KOPT-K1 (cell line): Measurements from ENCODE around the gene RTN4IP1.

Experiments used
- H3K27ac ChIP-seq: fragments of 200-600 bp; sonication (generic); 2 replicates; pipeline ENCODE4 v1.5.1; 2016; ENCODE audit warnings: antibody characterized with exemption, mild to moderate bottlenecking, low read depth, low read length; ENCODE audit not compliant: poor library complexity, severe bottlenecking
- H3K36me3 ChIP-seq: fragments of 200-600 bp; sonication (generic); 2 replicates; pipeline ENCODE4 v1.5.1; 2017; ENCODE audit warnings: antibody characterized with exemption, mild to moderate bottlenecking, low read length, moderate library complexity; ENCODE audit not compliant: insufficient read depth
- H3K9me3 ChIP-seq: fragments of 200-600 bp; sonication (generic); 2 replicates; pipeline ENCODE4 v1.5.1; 2017; ENCODE audit warnings: antibody characterized with exemption, low read length, mild to moderate bottlenecking; ENCODE audit not compliant: insufficient read depth, poor library complexity, severe bottlenecking

Gene RTN4IP1

GRCh38 chr6:106629103-106629858 lies at the start of gene RTN4IP1, which contains the start of gene QRSL1:
Gene RTN4IP1, minus strand, starts transcription at chr6:106629498. Its CDS starts 477 bp downstream, at chr6:106629021.
Gene QRSL1, plus strand, starts transcription at chr6:106629578. Its CDS starts 104 bp downstream, at chr6:106629682.
- Histone ChIP-seq H3K27ac (peak within 1 kb of the TSS; percentile 75), H3K36me3 (no peaks in the 10 kb centered on the region), H3K9me3 (no peaks in the 10 kb centered on the region)

- Histone ChIP-seq H3K36me3 (no peaks in the 10 kb centered on the region), H3K9me3 (no peaks in the 10 kb centered on the region), H3K27ac (no peak overlapping the region)
These were observed 48.0 kb upstream of the RTN4IP1 start for GRCh38 chr6:106677282-106677681.

GRCh38 chr6:106674541-106675229 lies 45.4 kb upstream of the RTN4IP1 start:
- H3K27ac ChIP-seq: no peak overlapping the region

GRCh38 chr6:106671651-106672050 lies 42.4 kb upstream of the RTN4IP1 start:
- Histone ChIP-seq H3K36me3 (peaks cover 6% of the 10 kb centered on the region; the same call in 1 of the 2 replicates), H3K9me3 (no peaks in the 10 kb centered on the region), H3K27ac (no peak overlapping the region)

More at GRCh38 chr6:106674541-106675229, 45.4 kb upstream of the RTN4IP1 start:
- Histone ChIP-seq H3K36me3 (no peaks in the 10 kb centered on the region), H3K9me3 (no peaks in the 10 kb centered on the region)

DNA sequence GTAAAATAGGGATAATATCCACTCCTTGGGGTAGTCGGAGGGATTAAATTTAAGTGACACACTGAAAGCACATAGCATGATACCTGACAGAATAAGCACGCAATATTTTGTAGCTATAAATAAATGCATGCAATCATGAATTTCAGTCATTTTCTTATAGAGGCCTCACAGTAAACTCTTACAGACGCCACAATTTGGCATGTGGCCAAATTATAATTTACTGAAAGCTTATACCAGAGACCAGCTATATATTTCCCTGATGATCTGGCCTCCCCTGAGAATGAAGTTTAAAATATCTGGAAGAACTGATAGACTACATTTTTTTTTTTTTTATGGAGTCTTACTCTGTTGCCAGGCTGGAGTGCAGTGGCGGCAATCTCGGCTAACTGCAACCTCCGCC lies 40.9 kb upstream of the RTN4IP1 start:
- Histone ChIP-seq H3K9me3 (no peaks in the 10 kb centered on the region), H3K27ac (no peak overlapping the region), H3K36me3 (peaks cover 19% of the 10 kb centered on the region)

- H3K27ac ChIP-seq: no peak overlapping the region
- peaks cover 51% of the 10 kb centered on the region for H3K36me3 ChIP-seq
- no peaks in the 10 kb centered on the region for H3K9me3 ChIP-seq
These were observed 37.7 kb upstream of the RTN4IP1 start for GRCh38 chr6:106667022-106667402.

DNA sequence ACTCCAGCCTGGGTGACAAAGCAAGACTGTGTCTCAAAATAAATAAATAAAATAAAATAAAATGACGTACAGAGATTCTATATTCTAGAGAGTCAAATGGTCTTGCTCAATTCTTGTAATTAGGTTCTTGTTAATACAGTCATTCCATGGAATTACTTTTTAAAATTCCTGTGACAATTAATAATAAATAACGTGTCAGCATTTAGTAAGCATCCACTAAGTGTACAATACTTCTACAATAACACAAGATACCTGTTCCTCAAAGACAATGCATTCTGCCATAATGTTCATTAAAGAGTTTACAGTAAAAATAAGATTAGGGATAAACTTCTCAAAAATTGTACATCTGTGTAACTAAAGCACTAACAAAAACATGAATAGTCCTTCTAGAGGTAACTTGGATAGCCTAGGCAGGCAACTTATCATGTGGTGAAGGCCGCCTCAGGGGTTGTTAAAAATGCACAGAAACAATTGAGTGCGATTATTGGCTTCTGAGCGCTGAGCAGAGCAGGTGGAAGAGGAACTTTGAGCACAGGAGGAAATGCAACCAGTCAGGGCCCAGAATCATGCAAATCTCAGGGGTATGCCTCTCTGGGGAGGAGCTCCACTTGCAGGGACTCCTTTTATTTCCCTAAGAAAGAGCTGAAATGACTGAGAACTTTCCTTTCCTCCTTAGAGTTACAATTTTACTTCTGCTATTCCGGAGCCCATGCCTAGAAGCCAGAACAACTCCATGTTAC lies 37.2 kb upstream of the RTN4IP1 start:
- peaks cover 57% of the 10 kb centered on the region for H3K36me3 ChIP-seq
- H3K27ac ChIP-seq: no peak overlapping the region
- no peaks in the 10 kb centered on the region for H3K9me3 ChIP-seq

GRCh38 chr6:106662458-106662857 lies 33.2 kb upstream of the RTN4IP1 start:
- H3K9me3 ChIP-seq: peaks cover 10% of the 10 kb centered on the region
- H3K27ac ChIP-seq: no peak overlapping the region
- H3K36me3 ChIP-seq: peaks cover 95% of the 10 kb centered on the region

DNA sequence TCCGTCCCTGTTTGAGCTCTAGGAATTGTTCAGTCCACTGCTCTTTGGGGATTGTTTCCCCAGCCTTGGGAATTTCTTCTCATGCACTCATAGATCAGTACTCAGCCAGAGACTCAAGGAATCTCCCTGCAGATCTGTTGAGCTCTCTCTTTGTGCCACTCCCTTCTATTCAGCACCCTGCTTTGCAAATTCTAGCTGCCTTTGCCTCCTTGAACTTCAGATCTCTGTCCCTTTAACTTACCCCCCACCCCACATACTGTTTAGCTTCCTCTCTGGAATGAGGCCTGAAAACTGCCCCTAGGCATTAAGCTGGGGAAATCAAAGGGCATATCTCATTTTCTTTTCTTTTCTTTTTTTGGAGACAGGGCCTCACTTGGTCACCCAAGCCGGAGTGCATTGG lies 30.6 kb upstream of the RTN4IP1 start:
- Histone ChIP-seq H3K27ac (no peak overlapping the region), H3K36me3 (peaks cover 98% of the 10 kb centered on the region), H3K9me3 (peaks cover 10% of the 10 kb centered on the region)

DNA sequence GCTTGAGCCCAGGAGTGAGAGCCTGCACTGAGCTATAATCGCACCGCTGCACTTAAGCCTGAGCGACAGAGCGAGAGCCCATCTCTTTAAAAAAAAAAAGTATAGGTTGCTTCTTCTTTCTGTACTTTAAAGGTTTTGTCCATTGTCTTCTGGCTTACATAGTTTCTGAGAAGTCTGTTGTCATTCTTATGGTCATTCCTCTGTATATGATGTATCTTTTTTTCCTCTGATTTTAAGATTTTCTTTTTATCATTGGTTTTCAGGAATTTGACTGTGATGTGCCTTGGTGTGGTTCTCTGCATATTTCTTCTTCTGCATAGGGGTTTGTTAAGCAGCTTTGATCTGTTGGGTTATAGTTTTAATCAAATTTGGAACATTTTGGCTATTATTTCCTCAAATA lies 29.2 kb upstream of the RTN4IP1 start:
- H3K27ac ChIP-seq: no peak overlapping the region
- H3K36me3 ChIP-seq: peaks cover 98% of the 10 kb centered on the region
- H3K9me3 ChIP-seq: peaks cover 10% of the 10 kb centered on the region

- peaks cover 94% of the 10 kb centered on the region for H3K36me3 ChIP-seq
- no peak overlapping the region for H3K27ac ChIP-seq
- no peaks in the 10 kb centered on the region for H3K9me3 ChIP-seq
These were observed 19.5 kb upstream of the RTN4IP1 start for GRCh38 chr6:106648651-106649308.

DNA sequence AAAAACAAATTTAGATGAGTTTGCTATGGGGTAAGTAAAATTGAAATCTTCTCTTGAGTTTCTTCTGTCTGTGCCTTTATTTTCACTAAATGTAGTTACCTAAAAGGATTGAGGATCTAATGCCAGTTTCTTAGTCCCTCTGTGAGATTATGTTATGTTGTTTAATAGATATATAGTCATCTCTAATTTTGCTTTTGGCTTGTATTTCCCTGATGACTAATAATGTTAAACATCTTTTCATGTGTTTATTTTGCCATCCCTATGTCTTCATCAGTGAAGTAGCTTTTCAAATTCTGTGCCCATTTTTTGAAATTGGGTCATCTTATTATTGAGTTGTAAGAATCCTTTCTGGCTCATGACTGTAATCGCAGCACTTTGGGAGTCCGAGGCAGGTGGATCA lies 13.8 kb upstream of the RTN4IP1 start:
- peaks cover 84% of the 10 kb centered on the region for H3K36me3 ChIP-seq
- no peak overlapping the region for H3K27ac ChIP-seq
- no peaks in the 10 kb centered on the region for H3K9me3 ChIP-seq

- Histone ChIP-seq H3K36me3 (peaks cover 82% of the 10 kb centered on the region), H3K27ac (no peak overlapping the region), H3K9me3 (no peaks in the 10 kb centered on the region)
These were observed 13.2 kb upstream of the RTN4IP1 start for GRCh38 chr6:106642476-106642875.

DNA sequence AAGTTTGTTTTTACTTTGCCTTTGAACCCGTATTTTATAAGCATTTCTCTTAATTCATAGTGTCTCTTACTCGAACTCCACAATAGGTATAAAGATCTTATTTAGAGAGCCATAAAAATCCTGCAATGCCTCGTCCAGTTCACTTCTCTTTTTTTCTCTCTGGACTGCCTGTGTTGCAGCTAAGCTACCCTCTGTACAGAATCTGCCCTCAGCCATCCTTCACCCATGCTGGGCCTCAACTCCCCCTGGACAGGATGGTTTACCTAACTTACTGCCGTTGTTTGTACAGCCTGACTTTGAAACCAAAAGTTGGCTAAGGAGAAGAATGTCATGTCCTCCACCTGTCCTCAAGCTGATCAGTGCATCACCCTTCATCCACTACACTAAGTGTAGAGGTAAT lies 10.5 kb upstream of the RTN4IP1 start:
- Histone ChIP-seq H3K27ac (no peak overlapping the region), H3K36me3 (peaks cover 57% of the 10 kb centered on the region), H3K9me3 (no peaks in the 10 kb centered on the region)
